Cerebellar cortex (tissue), 1 donor: ENCODE results near the gene ATXN1.
A peak's percentile ranks its signal among the peaks of the same experiment; 100 is the strongest.

ENCODE experiments used
- DNase-seq: peaks from one replicate; pipeline ENCODE4 v3.0.0-alpha.2; 2015; ENCODE audit warnings: low spot score

ATXN1 gene

GRCh38 chr6:16305246-16305725, 456.0 kb downstream of the ATXN1 start:
- DNase-seq, result no peak

GRCh38 chr6:16302721-16303552, 458.3 kb downstream of the ATXN1 start:
- DNase-seq, result no peak

- peak; percentile 10 for DNase-seq
Measured at GRCh38 chr6:16301511-16301910, 459.7 kb downstream of the ATXN1 start.

- no peak for DNase-seq
Measured at GRCh38 chr6:16299861-16300260, 461.4 kb downstream of the ATXN1 start.

- no peak for DNase-seq
Measured at GRCh38 chr6:16296061-16296670, 465.1 kb downstream of the ATXN1 start.

- DNase-seq, result no peak
Measured at GRCh38 chr6:16295471-16295870, 465.8 kb downstream of the ATXN1 start.

GRCh38 chr6:16295060-16295459, 466.2 kb downstream of the ATXN1 start:
- DNase-seq, result no peak

- DNase-seq, result no peak
Measured at GRCh38 chr6:16294371-16294770, 466.9 kb downstream of the ATXN1 start.

GRCh38 chr6:16292942-16293341, 468.3 kb downstream of the ATXN1 start:
- no peak for DNase-seq

- DNase-seq, result no peak
Measured at GRCh38 chr6:16292432-16292831, 468.8 kb downstream of the ATXN1 start.

GRCh38 chr6:16291739-16292138, 469.5 kb downstream of the ATXN1 start:
- no peak for DNase-seq

- no peak for DNase-seq
Measured at GRCh38 chr6:16288163-16288562, 473.1 kb downstream of the ATXN1 start.

GRCh38 chr6:16286151-16286522, 475.1 kb downstream of the ATXN1 start:
- DNase-seq, result peak; percentile 16

- no peak for DNase-seq
Measured at GRCh38 chr6:16285467-16286150, 475.7 kb downstream of the ATXN1 start.

- DNase-seq, result no peak
Measured at GRCh38 chr6:16284472-16284871, 476.8 kb downstream of the ATXN1 start.

- no peak for DNase-seq
Measured at GRCh38 chr6:16282370-16282769, 478.9 kb downstream of the ATXN1 start.

GRCh38 chr6:16279243-16279642, 482.0 kb downstream of the ATXN1 start:
- DNase-seq, result no peak

- DNase-seq, result no peak
Measured at GRCh38 chr6:16278750-16279149, 482.5 kb downstream of the ATXN1 start.

- peak; percentile 59 for DNase-seq
Measured at GRCh38 chr6:16278048-16278724, 483.1 kb downstream of the ATXN1 start.

GRCh38 chr6:16277101-16277981, 483.9 kb downstream of the ATXN1 start:
- peak; percentile 10 for DNase-seq

- DNase-seq, result no peak
Measured at GRCh38 chr6:16274885-16275589, 486.2 kb downstream of the ATXN1 start.
